H1 (cell line): ENCODE data around the gene MANBA. TPM values are rescaled to one million over a fixed set of nuclear protein-coding genes. Genes with fewer than 3 reads are reported as not detected.

Source experiments
- CTCF ChIA-PET: fragments of 300-600 bp; sonication (Branson Sonifier 250); formaldehyde crosslinking; loops from one replicate; lab custom pipeline; 2021; ENCODE audit not compliant: partially characterized antibody; lab: Charles Lee
- POLR2A ChIA-PET: fragments of 300-600 bp; sonication (Branson Sonifier 250); formaldehyde crosslinking; loops from one replicate; lab custom pipeline; 2021; ENCODE audit warnings: inconsistent platforms; ENCODE audit not compliant: partially characterized antibody; lab: Charles Lee
- DNase-seq, 2 experiments: peaks; one replicate each; pipeline versions ENCODE4 v3.0.0 to v3.0.0-alpha.2; 2010 to 2022; ENCODE audit warnings: low spot score in 2 of 2, low read depth in 1 of 2, mixed read lengths in 1 of 2
- FAIRE-seq: peaks from 2 replicates; lab custom pipeline; 2011; peaks lifted over from hg19 to GRCh38; lab: Jason Lieb, UNC
- H2AFZ ChIP-seq: 2 replicates; pipeline ENCODE4 v1.8.1; 2012; ENCODE audit warnings: low read length, inconsistent platforms
- H2AK5ac ChIP-seq: 2 replicates; pipeline ENCODE4 v1.6.1; 2013; ENCODE audit warnings: low read depth, low read length
- H2BK120ac ChIP-seq: replicated peaks from 2 replicates; pipeline ENCODE3; 2013; ENCODE audit warnings: low read depth, low read length, inconsistent platforms
- H2BK12ac ChIP-seq: 2 replicates; pipeline ENCODE4 v1.6.1; 2013; ENCODE audit warnings: low read depth, low read length
- H2BK15ac ChIP-seq: 2 replicates; pipeline ENCODE4 v1.6.1; 2013; ENCODE audit warnings: low read length
- H2BK20ac ChIP-seq: 2 replicates; pipeline ENCODE4 v1.6.1; 2013; ENCODE audit warnings: low read length
- H2BK5ac ChIP-seq: 2 replicates; pipeline ENCODE4 v1.6.1; 2013; ENCODE audit warnings: low read depth, low read length
- H3K14ac ChIP-seq: 2 replicates; pipeline ENCODE4 v1.6.1; 2013; ENCODE audit warnings: inconsistent platforms; ENCODE audit not compliant: insufficient read length
- H3K18ac ChIP-seq: 2 replicates; pipeline ENCODE4 v1.6.1; 2013; ENCODE audit warnings: low read length; ENCODE audit errors: extremely low read depth
- H3K23ac ChIP-seq: 2 replicates; pipeline ENCODE4 v1.6.1; 2013; ENCODE audit warnings: inconsistent platforms; ENCODE audit not compliant: insufficient read length
- H3K23me2 ChIP-seq: 2 replicates; pipeline ENCODE4 v1.6.1; 2013; ENCODE audit warnings: low read depth, low read length
- H3K27ac ChIP-seq: 2 replicates; pipeline ENCODE4 v1.6.1; 2011; ENCODE audit warnings: low read depth, low read length, inconsistent platforms
- H3K27me3 ChIP-seq, 4 experiments: replicated peaks in 1 of 4; 1 replicate in 1 of 4; 2 replicates in 3 of 4; pipeline versions ENCODE4 v1.6.1 to v1.8.1; 2011 to 2013; ENCODE audit warnings: low read length in 3 of 4, mild to moderate bottlenecking in 3 of 4, inconsistent platforms in 2 of 4, mixed read lengths in 2 of 4, moderate library complexity in 1 of 4; ENCODE audit not compliant: control insufficient read depth in 3 of 4, insufficient read depth in 3 of 4; ENCODE audit errors: extremely low read depth in 1 of 4
- H3K36me3 ChIP-seq, 4 experiments: 2 replicates each; pipeline versions ENCODE4 v1.6.1 to v1.8.1; 2011 to 2013; ENCODE audit warnings: mild to moderate bottlenecking in 4 of 4, low read length in 3 of 4, moderate library complexity in 2 of 4, control low read depth in 1 of 4, inconsistent platforms in 1 of 4; ENCODE audit not compliant: insufficient read depth in 4 of 4, control insufficient read depth in 2 of 4
- H3K4ac ChIP-seq: replicated peaks from 2 replicates; pipeline ENCODE3; 2013; ENCODE audit warnings: low read length, low read depth, mixed read lengths, inconsistent platforms; ENCODE audit not compliant: insufficient read length
- H3K4me1 ChIP-seq, 4 experiments: replicated peaks in 1 of 4; 1 replicate in 1 of 4; 2 replicates in 3 of 4; pipeline versions ENCODE4 v1.6.1 to v1.8.1; 2011 to 2013; ENCODE audit warnings: low read length in 3 of 4, inconsistent platforms in 2 of 4, mixed read lengths in 1 of 4; ENCODE audit not compliant: insufficient read depth in 4 of 4, control insufficient read depth in 3 of 4
- H3K4me2 ChIP-seq, 2 experiments: 2 replicates each; pipeline versions ENCODE4 v1.6.1 to v1.8.1; 2011 to 2013; ENCODE audit warnings: low read depth in 2 of 2, low read length in 2 of 2, control low read depth in 1 of 2, inconsistent platforms in 1 of 2, mild to moderate bottlenecking in 1 of 2; ENCODE audit not compliant: insufficient read depth in 1 of 2
- H3K4me3 ChIP-seq, 4 experiments: fragments of 200-600, 300-600 bp in 1 of 4; sonication (generic), shearing (Covaris generic), sonication (Bioruptor Twin) in 1 of 4; 2 replicates each; pipeline versions ENCODE4 v1.5.1 to v1.8.1; 2011 to 2016; ENCODE audit warnings: low read length in 4 of 4, low read depth in 3 of 4, control low read depth in 2 of 4, inconsistent platforms in 2 of 4, mild to moderate bottlenecking in 2 of 4, mixed read lengths in 1 of 4, moderate library complexity in 1 of 4; ENCODE audit not compliant: insufficient read depth in 2 of 4; ENCODE audit errors: extremely low read depth in 1 of 4
- H3K56ac ChIP-seq: replicated peaks from 2 replicates; pipeline ENCODE3; 2013; ENCODE audit warnings: low read depth, mild to moderate bottlenecking, mixed read lengths, low read length, inconsistent platforms; ENCODE audit not compliant: insufficient read length
- H3K79me1 ChIP-seq: 2 replicates; pipeline ENCODE4 v1.6.1; 2013; ENCODE audit warnings: low read depth, low read length, control low read depth
- H3K79me2 ChIP-seq, 2 experiments: 2 replicates each; pipeline versions ENCODE4 v1.6.1 to v1.8.1; 2012 to 2013; ENCODE audit warnings: low read length in 2 of 2, mild to moderate bottlenecking in 2 of 2, inconsistent platforms in 1 of 2; ENCODE audit not compliant: insufficient read depth in 2 of 2, control insufficient read depth in 1 of 2
- H3K9ac ChIP-seq, 4 experiments: replicated peaks in 1 of 4; 1 replicate in 1 of 4; 2 replicates in 3 of 4; pipeline versions ENCODE4 v1.6.1 to v1.8.1; 2011 to 2013; ENCODE audit warnings: low read depth in 3 of 4, low read length in 3 of 4, control low read depth in 2 of 4, mild to moderate bottlenecking in 2 of 4, moderate library complexity in 2 of 4, inconsistent platforms in 1 of 4; ENCODE audit errors: extremely low read depth in 1 of 4
- H3K9me3 ChIP-seq, 2 experiments: 2 replicates each; pipeline versions ENCODE4 v1.6.1 to v1.8.1; 2012 to 2013; ENCODE audit warnings: mild to moderate bottlenecking in 2 of 2, moderate library complexity in 2 of 2, control low read depth in 1 of 2, inconsistent platforms in 1 of 2, low read depth in 1 of 2, low read length in 1 of 2, mixed read lengths in 1 of 2; ENCODE audit not compliant: insufficient read depth in 2 of 2
- H4K20me1 ChIP-seq, 2 experiments: replicated peaks in 1 of 2; 2 replicates each; pipeline versions ENCODE3 to v1.8.1; 2011 to 2013; ENCODE audit warnings: inconsistent platforms in 2 of 2, low read length in 2 of 2, mild to moderate bottlenecking in 1 of 2; ENCODE audit not compliant: insufficient read depth in 2 of 2, control insufficient read depth in 1 of 2
- H4K5ac ChIP-seq: 2 replicates; pipeline ENCODE4 v1.6.1; 2013; ENCODE audit warnings: low read length, low read depth, mixed read lengths, inconsistent platforms; ENCODE audit not compliant: insufficient read length
- H4K8ac ChIP-seq: 2 replicates; pipeline ENCODE4 v1.8.0; 2013; ENCODE audit warnings: mild to moderate bottlenecking, moderate library complexity, low read length, inconsistent platforms; ENCODE audit not compliant: insufficient read depth; ENCODE audit errors: extremely low read depth
- H4K91ac ChIP-seq: replicated peaks from 2 replicates; pipeline ENCODE3; 2013; ENCODE audit warnings: low read length, mixed read lengths, inconsistent platforms; ENCODE audit not compliant: insufficient read length
- HDAC6 ChIP-seq: IDR thresholded peaks from one replicate; pipeline ENCODE4 v1.7.1; 2012; ENCODE audit warnings: low read depth, mild to moderate bottlenecking, inconsistent platforms, low read length, moderate library complexity
- RNF2 ChIP-seq: fragments of 200-900, 300-1000 bp; sonication (generic); IDR thresholded peaks from 2 replicates; pipeline ENCODE4 v1.7.1; 2016; ENCODE audit warnings: borderline replicate concordance, low read depth, mild to moderate bottlenecking, antibody characterized with exemption, low read length; ENCODE audit not compliant: poor library complexity, severe bottlenecking; ENCODE audit errors: missing control alignments
- ZNF274 ChIP-seq: IDR thresholded peaks from 2 replicates; pipeline ENCODE4 v1.7.0; 2012; ENCODE audit warnings: low read length, borderline replicate concordance; ENCODE audit errors: extremely low read depth
- WGBS, 2 experiments: shearing (Covaris generic) in 1 of 2; methylation state at CpG; one replicate each; pipeline versions ENCODE4 v1.1.6 to v1.1.7; 2013 to 2015; ENCODE audit warnings: low lambda C conversion rate in 2 of 2, mixed read lengths in 2 of 2, inconsistent platforms in 1 of 2, low coverage in 1 of 2, missing lambda C conversion rate in 1 of 2; ENCODE audit not compliant: insufficient replicate concordance in 2 of 2, insufficient coverage in 1 of 2, insufficient read length in 1 of 2; ENCODE audit errors: extremely low coverage in 1 of 2, missing lambda C conversion rate in 1 of 2; 5-methylcytosine and 5-hydroxymethylcytosine counted together
- polyA plus RNA-seq, 7 experiments: library from polyadenylated mRNA; depleted of rRNA in 3 of 7; stranded (reverse) in 5 of 7; unstranded in 2 of 7; fragments of >200 nt in 5 of 7; fragments of 200-250 nt in 2 of 7; gene quantifications; 1 replicate in 5 of 7; 2 replicates in 1 of 7; 4 replicates in 1 of 7; pipeline versions ENCODE4 v1.2.1 to v1.2.3, GENCODE V29; 2011 to 2013; ENCODE audit warnings: missing spikeins in 2 of 7, mixed read lengths in 2 of 7
- total RNA-seq: library from RNA; stranded (reverse); fragmentation: NEBNext Ultra II Directional; extraction: Animal tissue kit (Norgen Biotek cat#: 25700); gene quantifications from 2 replicates; pipeline ENCODE4 v1.2.1, GENCODE V29; 2021

The MANBA gene
- total and polyA plus RNA-seq, 2 of the 8 experiments (the other 6 are each of a cell fraction or from before 2014, with no cell fraction given): 22.9 to 27.8 TPM

GRCh38 chr4:102694791-102695190 lies 66.0 kb downstream of the MANBA start:
- no peak overlapping the region for H2AFZ ChIP-seq
- no peaks in the 10 kb centered on the region for H3K9me3 ChIP-seq
- no peak overlapping the region for H2BK20ac ChIP-seq
- no peak for TF ChIP-seq ZNF274
- no peak for TF ChIP-seq HDAC6
- TF ChIP-seq RNF2: no peak
- TF ChIP-seq, all 59 proteins: peak for 0
- H2BK120ac ChIP-seq: no peak overlapping the region
- 84% methylated on average over 3 of the region's 3 CpGs; no CpG with 5 or more reads in 1 of the 2 experiments for WGBS, 2 experiments
- no peaks in the 10 kb centered on the region for H3K27me3 ChIP-seq
- no peak overlapping the region for H3K18ac ChIP-seq
- no peak overlapping the region for H3K4me3 ChIP-seq
- H3K79me1 ChIP-seq: no peaks in the 10 kb centered on the region
- no peaks in the 10 kb centered on the region for H3K23me2 ChIP-seq
- ChIA-PET POLR2A (no interaction called here), CTCF (interaction anchor here (0.5 to 1.0 kb wide), 4 partner anchors 10 to 377 kb away, joined by 3 to 4 read pairs (median 3); no protein-coding TSS in a partner anchor)
- H3K4ac ChIP-seq: no peak overlapping the region
- no peak overlapping the region for H4K91ac ChIP-seq
- H3K4me2 ChIP-seq: no peak overlapping the region
- no peak overlapping the region for H4K5ac ChIP-seq
- H4K8ac ChIP-seq: no peak overlapping the region
- no peak overlapping the region for H3K27ac ChIP-seq
- no peak overlapping the region for H3K23ac ChIP-seq
- H3K79me2 ChIP-seq: no peaks in the 10 kb centered on the region
- H2BK15ac ChIP-seq: no peak overlapping the region
- H2BK12ac ChIP-seq: no peak overlapping the region
- DNase-seq (no peak), FAIRE-seq (no peak)
- peaks cover 0 to 8% (median 0%) of the 10 kb centered on the region in 4 experiments; a peak in 2 of 8 replicates for H3K36me3 ChIP-seq
- no peak overlapping the region for H3K14ac ChIP-seq
- no peak overlapping the region for H2BK5ac ChIP-seq
- no peak overlapping the region for H3K9ac ChIP-seq
- H2AK5ac ChIP-seq: no peak overlapping the region
- H3K4me1 ChIP-seq: no peaks in the 10 kb centered on the region
- H3K56ac ChIP-seq: no peak overlapping the region
- no peaks in the 10 kb centered on the region for H4K20me1 ChIP-seq
